ENCODE data around the gene ASIC4. TPM values are rescaled to one million over a fixed set of nuclear protein-coding genes. Genes with fewer than 3 reads are reported as not detected.

ASIC4 gene
- total and polyA plus RNA-seq, 9 of the 15 experiments (the other 6 are each of a cell fraction or from before 2014, with no cell fraction given) = 0.07 to 19.2 (median 4.8) TPM

GRCh38 chr2:219467736-219468075 is 46.6 kb upstream of the ASIC4 start:
- in situ Hi-C loops (cut with MboI) = no loop called here
- H3K79me2 ChIP-seq (ENCODE audit: control insufficient read depth, insufficient read depth, low read length) = no peaks in the 10 kb centered on the region
- BruUV-seq (replicated peaks) = no TSS peak
- intact Hi-C loops (cut with micrococcal nuclease) = no loop called here
- peaks cover 12 to 52% of the 10 kb centered on the region in 2 experiments; a peak in 4 of 5 replicates for H3K4me1 ChIP-seq (replicated peaks in 1 of 2; ENCODE audit: control insufficient read depth in 2 of 2, insufficient read depth in 2 of 2, low read length in 2 of 2)
- no peaks in the 10 kb centered on the region for H3K9me1 ChIP-seq (ENCODE audit: control insufficient read depth, insufficient read depth, low read length)
- H3K27me3 ChIP-seq (ENCODE audit: control insufficient read depth in 2 of 2, insufficient read depth in 2 of 2, low read length in 2 of 2) = no peaks in the 10 kb centered on the region
- no peak overlapping the region for H3K27ac ChIP-seq (ENCODE audit: extremely low read depth, low read depth, low read length)
- CTCF ChIA-PET (ENCODE audit: low intra/inter-chr PET ratio) = no interaction called here
- TF ChIP-seq PRPF4 (IDR thresholded peaks at IDR 0.05; ENCODE audit: insufficient read depth, low read depth, low read length, poor library complexity, severe bottlenecking) (no peak), ZBTB49 (CRISPR knock-in tag; IDR thresholded peaks at IDR 0.05; ENCODE audit: borderline replicate concordance) (no peak), BDP1 (IDR thresholded peaks at IDR 0.05; ENCODE audit: insufficient read depth, insufficient read length) (no peak), E2F3 (CRISPR knock-in tag; IDR thresholded peaks at IDR 0.05) (no peak), ATF4 (CRISPR knock-in tag; IDR thresholded peaks at IDR 0.05) (no peak), ZNF398 (CRISPR knock-in tag; IDR thresholded peaks at IDR 0.05) (no peak), ZNF395 (CRISPR knock-in tag; IDR thresholded peaks at IDR 0.05) (no peak), ZEB2 (IDR thresholded peaks at IDR 0.05) (no peak), EZH2 (IDR thresholded peaks at IDR 0.05; ENCODE audit: borderline replicate concordance, low read depth, low read length) (no peak), XRCC5 (IDR thresholded peaks at IDR 0.05; ENCODE audit: low read depth, low read length) (no peak), PHB2 (IDR thresholded peaks at IDR 0.05; ENCODE audit: low read depth) (no peak), E2F4 (CRISPR knock-in tag; IDR thresholded peaks at IDR 0.05; ENCODE audit: low read depth) (no peak), KHSRP (IDR thresholded peaks at IDR 0.05) (no peak), TCF7 (IDR thresholded peaks at IDR 0.05; ENCODE audit: borderline replicate concordance) (no peak)
- DNase-seq (ENCODE audit: extremely low read depth in 1 of 4, low spot score in 3 of 4) (no peak), FAIRE-seq (no peak), ATAC-seq (no peak)
- no peaks in the 10 kb centered on the region for H3K9me3 ChIP-seq (replicated peaks; ENCODE audit: control insufficient read depth, insufficient read depth, low read depth, low read length)
- H4K20me1 ChIP-seq (replicated peaks; ENCODE audit: control insufficient read depth, insufficient read depth, low read length) = no peaks in the 10 kb centered on the region
- H2AFZ ChIP-seq (ENCODE audit: low read depth, low read length) = no peak overlapping the region
- POLR2A ChIA-PET = interaction anchor here (0.5 kb wide), 1 partner anchor 46 kb away, joined by 3 read pairs; no protein-coding TSS in a partner anchor
- no peak overlapping the region for H3K4me2 ChIP-seq (ENCODE audit: insufficient read depth, low read length)
- 83% methylated on average over 2 of the region's 2 CpGs for WGBS (ENCODE audit: insufficient coverage, low coverage, missing lambda C conversion rate)
- no peaks in the 10 kb centered on the region for H3K36me3 ChIP-seq (ENCODE audit: control insufficient read depth, insufficient read depth, low read length)
- no peak overlapping the region for H3K4me3 ChIP-seq
- H3K9ac ChIP-seq (ENCODE audit: insufficient read depth in 1 of 2, low read depth in 2 of 2, low read length in 2 of 2) = no peak overlapping the region

All from K562 (cell line).